Activated naive CD4-positive, alpha-beta T cell (primary cell): ENCODE results near the gene MMS22L.
"Not testable (repeated sequence)": the region's sequence is repeated elsewhere in the genome, so short reads cannot be mapped to it uniquely, and the experiment has no call there.

Experiments used
- DNase-seq, 4 experiments: peaks; one replicate each; lab custom pipeline; 2025; lab: John Stamatoyannopoulos, UW

Gene MMS22L

DNA sequence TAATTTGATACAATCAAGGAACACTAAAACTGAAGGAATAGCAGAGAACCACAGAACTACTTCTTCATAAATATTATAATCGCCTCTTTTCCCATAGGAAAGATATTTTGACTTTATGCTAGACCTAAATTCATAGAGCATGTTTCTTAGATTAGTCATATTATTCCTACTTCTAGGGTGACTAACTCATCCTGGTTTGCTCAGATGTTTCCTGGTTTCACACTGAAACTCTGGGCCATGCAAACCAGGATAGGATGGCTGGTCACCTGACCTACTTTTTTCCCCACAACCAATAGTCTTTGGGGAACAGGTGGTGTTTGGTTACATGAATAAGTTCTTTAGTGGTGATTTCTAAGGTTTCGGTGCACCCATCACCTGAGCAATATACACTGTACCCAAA lies 42.8 kb downstream of the MMS22L start:
- no peak for DNase-seq

- no peak for DNase-seq
These were observed 51.1 kb downstream of the MMS22L start for GRCh38 chr6:97231911-97232310.

- no peak for DNase-seq
These were observed 60.1 kb downstream of the MMS22L start for GRCh38 chr6:97222903-97223302.

DNA sequence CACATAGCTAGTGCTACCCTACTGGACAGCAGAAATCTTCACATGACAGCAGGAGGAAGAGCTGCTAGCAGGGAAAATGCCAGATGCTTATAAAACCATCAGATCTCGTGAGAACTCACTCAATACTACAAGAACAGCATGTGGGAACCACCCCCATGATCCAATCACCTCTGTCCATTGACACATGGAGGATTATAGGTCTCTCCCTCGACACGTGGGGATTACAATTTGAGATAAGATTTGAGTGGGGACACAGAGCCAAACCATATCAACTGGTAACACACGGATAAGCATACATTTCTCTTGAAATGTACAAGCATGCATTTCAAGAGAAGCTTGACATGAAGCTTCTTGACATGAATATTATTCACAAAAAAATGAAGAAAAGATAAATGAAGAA lies 64.1 kb downstream of the MMS22L start:
- DNase-seq, result no peak

- DNase-seq, result no peak
These were observed 67.8 kb downstream of the MMS22L start for GRCh38 chr6:97215157-97215769.

- no peak for DNase-seq
These were observed 68.3 kb downstream of the MMS22L start for GRCh38 chr6:97214671-97215070.

DNA sequence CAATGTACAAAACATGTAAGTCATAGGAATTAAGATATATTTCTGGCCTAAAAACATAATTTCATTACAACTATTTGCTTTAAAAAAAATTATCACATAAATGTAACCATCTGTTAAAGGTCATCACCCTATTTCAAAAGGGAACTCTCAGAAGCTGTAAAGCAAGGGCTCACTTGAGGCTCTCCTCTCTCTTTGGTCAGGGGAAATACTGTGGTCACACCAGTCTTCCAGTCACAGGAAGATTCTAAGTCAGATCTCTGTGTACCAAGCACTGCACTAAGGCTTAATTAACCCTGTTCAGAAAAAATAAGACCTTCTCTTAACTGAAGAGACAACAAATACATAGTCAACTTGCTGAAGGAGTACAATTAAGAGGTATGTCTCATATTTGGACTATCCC lies 75.6 kb downstream of the MMS22L start:
- no peak for DNase-seq

DNA sequence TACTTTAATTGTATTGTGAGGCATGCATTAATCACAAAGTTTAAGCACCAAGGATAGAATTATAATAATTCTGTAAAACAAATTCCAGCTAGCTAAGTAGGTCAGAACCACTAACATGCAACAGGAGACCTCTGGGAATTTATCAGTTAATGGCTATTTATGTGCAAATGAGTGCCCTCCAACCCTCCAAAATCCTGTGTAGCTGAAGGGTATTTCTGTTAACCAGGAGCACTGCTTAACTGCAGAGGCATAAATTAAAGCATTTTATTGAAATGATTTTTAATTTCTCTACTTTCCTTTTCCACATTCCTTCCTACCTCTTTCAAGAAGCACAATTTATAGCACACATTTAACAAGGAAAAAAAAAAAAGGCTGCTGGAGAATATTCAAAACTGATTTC lies 77.0 kb downstream of the MMS22L start:
- DNase-seq, result no peak

DNA sequence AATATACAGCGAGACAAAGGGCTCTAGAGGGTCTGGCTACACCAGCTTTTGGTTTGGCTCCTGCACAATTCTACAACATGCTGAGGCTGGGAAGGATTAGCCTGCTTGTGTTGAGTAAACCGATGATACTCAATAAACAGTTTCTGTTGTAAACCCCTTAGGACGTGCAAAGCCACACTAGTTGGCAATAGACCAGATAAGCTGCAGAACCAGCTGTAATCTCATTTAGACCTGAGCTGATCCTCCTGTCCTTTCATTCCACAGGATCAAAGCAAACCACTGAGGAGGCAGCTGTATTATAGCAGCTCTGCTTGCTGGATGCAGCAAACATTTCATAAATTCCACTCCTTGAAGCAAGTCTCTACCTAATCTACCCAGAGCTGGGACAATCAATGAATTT lies 79.7 kb downstream of the MMS22L start:
- no peak for DNase-seq

GRCh38 chr6:97198046-97198565 lies 84.9 kb downstream of the MMS22L start:
- no peak for DNase-seq

- DNase-seq, result no peak
These were observed 87.9 kb downstream of the MMS22L start for GRCh38 chr6:97195117-97195516.

DNA sequence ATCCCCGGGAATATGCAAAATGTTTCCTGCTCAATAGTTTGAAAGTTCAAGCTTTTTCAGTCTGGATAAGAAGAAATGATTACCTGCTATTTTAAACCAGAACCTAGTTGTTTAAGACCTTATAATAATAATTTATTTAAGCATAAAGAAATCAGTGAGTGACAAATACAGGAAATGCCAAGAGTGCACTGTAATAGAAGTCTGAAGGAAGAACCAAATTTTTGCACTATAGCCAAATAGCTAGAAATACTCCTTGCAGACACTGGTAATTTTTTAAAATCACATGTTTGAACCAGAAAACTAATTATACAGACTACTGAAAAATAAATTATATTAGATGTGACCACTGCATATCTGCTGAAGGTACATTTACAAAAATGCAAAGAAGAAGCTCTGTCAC lies 93.2 kb downstream of the MMS22L start:
- no peak for DNase-seq

DNA sequence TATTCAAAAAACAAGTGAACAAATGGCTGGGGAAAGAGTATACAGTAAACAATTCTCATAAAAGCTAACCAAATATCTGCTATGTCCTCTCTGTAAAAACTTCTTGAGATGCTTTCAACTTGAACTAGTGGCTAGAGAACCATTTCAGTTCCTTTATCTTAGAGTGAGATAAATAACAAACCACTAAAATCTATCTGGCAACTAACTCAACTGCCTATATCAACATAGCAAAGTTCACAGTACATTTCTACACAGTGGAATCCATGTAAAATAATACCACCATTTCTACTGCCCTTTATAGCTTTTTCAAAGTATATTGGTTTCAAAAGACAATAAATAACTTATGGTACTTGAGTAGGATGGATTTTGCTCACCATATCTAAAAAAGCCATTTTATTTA lies 95.1 kb downstream of the MMS22L start:
- no peak for DNase-seq

DNA sequence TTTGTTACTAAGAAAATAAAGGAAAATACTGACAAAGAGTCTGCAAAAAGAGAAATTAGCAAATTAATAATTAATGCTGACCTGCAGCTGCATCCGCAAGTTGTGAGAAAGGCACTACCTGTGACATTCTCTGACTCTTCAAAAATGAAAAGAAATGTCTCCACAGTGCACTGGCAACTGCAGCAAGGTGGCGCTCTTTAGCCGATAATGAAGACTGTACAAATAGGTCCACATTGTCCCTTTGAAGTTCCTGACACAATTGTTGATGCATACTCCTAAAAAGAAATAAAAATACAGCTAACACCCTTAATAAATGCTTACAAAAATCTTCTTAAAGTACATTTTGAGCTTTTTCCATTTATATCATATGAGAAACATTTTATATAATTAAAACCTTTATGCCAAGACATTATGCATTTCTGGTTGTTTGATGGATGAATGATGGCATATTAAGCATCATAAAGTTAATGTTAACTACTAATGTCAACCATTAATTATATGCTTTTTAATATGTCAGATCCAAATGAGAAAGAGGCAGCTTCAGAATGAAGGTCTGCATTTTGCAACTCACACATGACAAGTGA lies 96.5 kb downstream of the MMS22L start:
- DNase-seq, result peak in 3 of 4 experiments; percentile 17 to 48 (median 36)

- no peak for DNase-seq
These were observed 105.1 kb downstream of the MMS22L start for GRCh38 chr6:97177905-97178304.

- no peak for DNase-seq
These were observed 106.5 kb downstream of the MMS22L start for GRCh38 chr6:97176468-97176867.

GRCh38 chr6:97175806-97176205 lies 107.2 kb downstream of the MMS22L start:
- no peak for DNase-seq

DNA sequence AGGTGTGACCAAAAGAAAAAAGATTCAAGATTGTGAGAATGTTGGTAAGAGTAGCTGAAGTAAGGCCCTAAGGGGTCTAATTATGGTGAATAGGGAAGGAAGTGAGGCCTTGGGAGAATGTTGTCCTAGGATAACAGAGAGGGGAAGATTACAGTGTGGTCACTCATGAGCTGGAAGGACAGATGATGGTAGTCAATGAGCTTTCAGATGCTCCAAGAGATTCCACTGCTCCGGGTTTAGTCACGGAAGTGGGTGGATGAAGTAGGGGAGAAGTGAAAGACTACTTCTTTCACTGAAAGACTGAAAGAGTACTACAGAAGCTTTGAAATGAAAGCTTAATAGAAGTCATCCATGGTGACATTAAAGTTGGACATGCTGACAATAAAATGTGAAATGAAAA lies 108.5 kb downstream of the MMS22L start:
- no peak for DNase-seq

GRCh38 chr6:97160280-97160679 lies 122.7 kb downstream of the MMS22L start:
- no peak for DNase-seq

- not testable (repeated sequence) for DNase-seq
These were observed 127.6 kb downstream of the MMS22L start for GRCh38 chr6:97155447-97155846.

DNA sequence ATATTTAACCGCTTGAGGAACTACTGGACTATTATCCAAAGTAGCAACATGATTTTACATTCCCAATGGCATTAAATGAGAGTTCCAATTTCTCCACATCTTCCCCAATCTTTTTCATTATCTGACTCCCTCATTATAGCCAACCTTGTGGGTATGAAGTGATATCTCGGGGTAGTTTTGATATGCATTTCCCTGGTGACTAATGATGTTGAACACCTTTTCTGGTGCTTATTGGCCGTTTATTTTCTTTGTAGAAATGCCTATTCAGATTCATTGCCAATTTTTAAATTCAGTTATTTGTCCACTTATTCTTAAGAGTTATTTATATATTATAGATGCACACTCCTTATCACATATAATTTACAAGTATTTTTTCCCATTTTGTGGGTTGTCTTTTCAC lies 129.0 kb downstream of the MMS22L start:
- DNase-seq, result no peak

DNA sequence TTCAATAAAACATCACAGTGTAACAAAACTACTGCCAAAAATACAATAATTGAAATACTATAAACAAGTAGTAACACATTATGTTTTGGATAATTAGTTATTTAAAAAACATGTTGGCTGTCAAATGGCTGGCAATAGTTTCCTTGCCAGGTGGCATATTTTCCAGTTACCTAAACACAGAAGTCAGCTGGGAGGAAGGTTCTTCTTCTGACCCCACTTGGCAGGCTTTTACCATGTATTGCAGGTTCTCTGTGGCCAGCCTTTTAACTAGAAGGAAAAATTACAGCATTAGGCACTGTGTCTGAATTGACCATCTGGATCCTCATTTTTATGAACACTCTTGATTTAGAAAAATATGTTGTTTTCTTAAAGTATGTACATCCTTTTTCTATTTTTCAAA lies 131.4 kb downstream of the MMS22L start:
- no peak for DNase-seq

GRCh38 chr6:97150932-97151331 lies 132.1 kb downstream of the MMS22L start:
- DNase-seq, result no peak

DNA sequence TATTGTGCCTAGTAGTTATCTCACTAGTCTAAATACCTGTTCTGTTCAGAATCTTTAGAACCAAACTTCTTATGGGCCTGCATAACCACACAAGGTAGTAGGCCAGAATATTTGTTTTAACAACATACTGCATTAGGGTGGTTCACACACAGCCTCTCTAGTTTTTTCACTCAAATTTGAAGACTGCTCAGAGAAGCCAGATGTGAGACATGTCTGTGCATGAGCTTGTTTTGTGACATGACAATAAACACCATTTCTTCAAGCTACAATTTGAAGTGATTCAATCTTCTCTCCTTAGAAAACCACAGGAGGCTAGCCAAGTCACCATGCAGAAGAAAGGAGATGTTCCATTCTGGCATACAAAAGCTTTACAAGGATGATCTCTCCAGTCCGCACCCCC lies 135.6 kb downstream of the MMS22L start:
- no peak for DNase-seq
